HL-60 (cell line): Measurements from ENCODE around the gene RNF6.

ENCODE experiments used
- DNase-seq, 2 experiments: peaks; one replicate each; pipeline ENCODE4 v3.0.0-alpha.2; 2010 to 2020; ENCODE audit warnings: low read depth in 1 of 2, low spot score in 1 of 2
- H3K27ac ChIP-seq: fragments of 250-450 bp; sonication (Bioruptor Pico); replicated peaks from 2 replicates; pipeline ENCODE4 v1.5.1; 2020; ENCODE audit warnings: mild to moderate bottlenecking, moderate library complexity
- H3K27me3 ChIP-seq: fragments of 250-450 bp; sonication (Bioruptor Pico); 2 replicates; pipeline ENCODE4 v1.5.1; 2021; ENCODE audit warnings: mild to moderate bottlenecking, moderate library complexity; ENCODE audit not compliant: insufficient read depth, poor library complexity, severe bottlenecking
- H3K4me3 ChIP-seq: replicated peaks from 2 replicates; pipeline ENCODE4 v1.5.1; 2011; ENCODE audit warnings: mild to moderate bottlenecking, control low read depth, low read length; ENCODE audit not compliant: insufficient read depth
- GABPA ChIP-seq: IDR thresholded peaks from 2 replicates; pipeline ENCODE4 v1.6.1; 2012; ENCODE audit warnings: low read depth
- POLR2AphosphoS5 ChIP-seq: IDR thresholded peaks from 2 replicates; pipeline ENCODE4 v1.6.1; 2012; ENCODE audit warnings: low read depth
- SPI1 ChIP-seq: IDR thresholded peaks from 2 replicates; pipeline ENCODE4 v1.6.1; 2012; ENCODE audit warnings: low read depth, mild to moderate bottlenecking, borderline replicate concordance
- TF ChIP-seq, protein P1 (sequence below): IDR thresholded peaks from 2 replicates; pipeline ENCODE4 v1.6.1; 2012; ENCODE audit warnings: low read depth; ENCODE audit not compliant: insufficient replicate concordance
- TF ChIP-seq, protein P2 (sequence below): IDR thresholded peaks from one replicate; pipeline ENCODE4 v1.5.1; 2011; ENCODE audit warnings: low read length, control low read depth, inconsistent platforms; ENCODE audit not compliant: insufficient read depth

Gene RNF6

GRCh38 chr13:26202365-26202972 is 19.6 kb downstream of the RNF6 start:
- Histone ChIP-seq H3K27ac (no peak overlapping the region), H3K4me3 (no peak overlapping the region), H3K27me3 (no peaks in the 10 kb centered on the region)
- TF ChIP-seq, protein P1, sequence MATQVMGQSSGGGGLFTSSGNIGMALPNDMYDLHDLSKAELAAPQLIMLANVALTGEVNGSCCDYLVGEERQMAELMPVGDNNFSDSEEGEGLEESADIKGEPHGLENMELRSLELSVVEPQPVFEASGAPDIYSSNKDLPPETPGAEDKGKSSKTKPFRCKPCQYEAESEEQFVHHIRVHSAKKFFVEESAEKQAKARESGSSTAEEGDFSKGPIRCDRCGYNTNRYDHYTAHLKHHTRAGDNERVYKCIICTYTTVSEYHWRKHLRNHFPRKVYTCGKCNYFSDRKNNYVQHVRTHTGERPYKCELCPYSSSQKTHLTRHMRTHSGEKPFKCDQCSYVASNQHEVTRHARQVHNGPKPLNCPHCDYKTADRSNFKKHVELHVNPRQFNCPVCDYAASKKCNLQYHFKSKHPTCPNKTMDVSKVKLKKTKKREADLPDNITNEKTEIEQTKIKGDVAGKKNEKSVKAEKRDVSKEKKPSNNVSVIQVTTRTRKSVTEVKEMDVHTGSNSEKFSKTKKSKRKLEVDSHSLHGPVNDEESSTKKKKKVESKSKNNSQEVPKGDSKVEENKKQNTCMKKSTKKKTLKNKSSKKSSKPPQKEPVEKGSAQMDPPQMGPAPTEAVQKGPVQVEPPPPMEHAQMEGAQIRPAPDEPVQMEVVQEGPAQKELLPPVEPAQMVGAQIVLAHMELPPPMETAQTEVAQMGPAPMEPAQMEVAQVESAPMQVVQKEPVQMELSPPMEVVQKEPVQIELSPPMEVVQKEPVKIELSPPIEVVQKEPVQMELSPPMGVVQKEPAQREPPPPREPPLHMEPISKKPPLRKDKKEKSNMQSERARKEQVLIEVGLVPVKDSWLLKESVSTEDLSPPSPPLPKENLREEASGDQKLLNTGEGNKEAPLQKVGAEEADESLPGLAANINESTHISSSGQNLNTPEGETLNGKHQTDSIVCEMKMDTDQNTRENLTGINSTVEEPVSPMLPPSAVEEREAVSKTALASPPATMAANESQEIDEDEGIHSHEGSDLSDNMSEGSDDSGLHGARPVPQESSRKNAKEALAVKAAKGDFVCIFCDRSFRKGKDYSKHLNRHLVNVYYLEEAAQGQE = no peak
- TF ChIP-seq SPI1 (no peak), GABPA (no peak), POLR2AphosphoS5 (no peak)
- TF ChIP-seq, protein P2, sequence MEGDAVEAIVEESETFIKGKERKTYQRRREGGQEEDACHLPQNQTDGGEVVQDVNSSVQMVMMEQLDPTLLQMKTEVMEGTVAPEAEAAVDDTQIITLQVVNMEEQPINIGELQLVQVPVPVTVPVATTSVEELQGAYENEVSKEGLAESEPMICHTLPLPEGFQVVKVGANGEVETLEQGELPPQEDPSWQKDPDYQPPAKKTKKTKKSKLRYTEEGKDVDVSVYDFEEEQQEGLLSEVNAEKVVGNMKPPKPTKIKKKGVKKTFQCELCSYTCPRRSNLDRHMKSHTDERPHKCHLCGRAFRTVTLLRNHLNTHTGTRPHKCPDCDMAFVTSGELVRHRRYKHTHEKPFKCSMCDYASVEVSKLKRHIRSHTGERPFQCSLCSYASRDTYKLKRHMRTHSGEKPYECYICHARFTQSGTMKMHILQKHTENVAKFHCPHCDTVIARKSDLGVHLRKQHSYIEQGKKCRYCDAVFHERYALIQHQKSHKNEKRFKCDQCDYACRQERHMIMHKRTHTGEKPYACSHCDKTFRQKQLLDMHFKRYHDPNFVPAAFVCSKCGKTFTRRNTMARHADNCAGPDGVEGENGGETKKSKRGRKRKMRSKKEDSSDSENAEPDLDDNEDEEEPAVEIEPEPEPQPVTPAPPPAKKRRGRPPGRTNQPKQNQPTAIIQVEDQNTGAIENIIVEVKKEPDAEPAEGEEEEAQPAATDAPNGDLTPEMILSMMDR = no peak
- no peak for DNase-seq

- TF ChIP-seq SPI1 (no peak), GABPA (no peak), POLR2AphosphoS5 (no peak)
- TF ChIP-seq, protein P2 = no peak
- TF ChIP-seq, protein P1 = no peak
- DNase-seq = no peak
Observed at GRCh38 chr13:26200811-26201210, 21.3 kb downstream of the RNF6 start.

GRCh38 chr13:26198116-26198515 is 24.0 kb downstream of the RNF6 start:
- no peak for TF ChIP-seq POLR2AphosphoS5
- TF ChIP-seq GABPA = no peak
- TF ChIP-seq, protein P1 = no peak
- TF ChIP-seq, protein P2 = no peak
- no peak for TF ChIP-seq SPI1
- Histone ChIP-seq H3K27ac (no peak overlapping the region), H3K27me3 (no peaks in the 10 kb centered on the region), H3K4me3 (no peak overlapping the region)
- no peak for DNase-seq

More at GRCh38 chr13:26200811-26201210, 21.3 kb downstream of the RNF6 start:
- Histone ChIP-seq H3K4me3 (no peak overlapping the region), H3K27ac (no peak overlapping the region), H3K27me3 (no peaks in the 10 kb centered on the region)
